Measurements from ENCODE around the gene HTR7. TPM values are rescaled to one million over a fixed set of nuclear protein-coding genes. Genes with fewer than 3 reads are reported as not detected.

HTR7 gene
- total and polyA plus RNA-seq, 9 of the 15 experiments (the other 6 are each of a cell fraction or from before 2014, with no cell fraction given): 0.07 to 0.33 (median 0.18) TPM

DNA sequence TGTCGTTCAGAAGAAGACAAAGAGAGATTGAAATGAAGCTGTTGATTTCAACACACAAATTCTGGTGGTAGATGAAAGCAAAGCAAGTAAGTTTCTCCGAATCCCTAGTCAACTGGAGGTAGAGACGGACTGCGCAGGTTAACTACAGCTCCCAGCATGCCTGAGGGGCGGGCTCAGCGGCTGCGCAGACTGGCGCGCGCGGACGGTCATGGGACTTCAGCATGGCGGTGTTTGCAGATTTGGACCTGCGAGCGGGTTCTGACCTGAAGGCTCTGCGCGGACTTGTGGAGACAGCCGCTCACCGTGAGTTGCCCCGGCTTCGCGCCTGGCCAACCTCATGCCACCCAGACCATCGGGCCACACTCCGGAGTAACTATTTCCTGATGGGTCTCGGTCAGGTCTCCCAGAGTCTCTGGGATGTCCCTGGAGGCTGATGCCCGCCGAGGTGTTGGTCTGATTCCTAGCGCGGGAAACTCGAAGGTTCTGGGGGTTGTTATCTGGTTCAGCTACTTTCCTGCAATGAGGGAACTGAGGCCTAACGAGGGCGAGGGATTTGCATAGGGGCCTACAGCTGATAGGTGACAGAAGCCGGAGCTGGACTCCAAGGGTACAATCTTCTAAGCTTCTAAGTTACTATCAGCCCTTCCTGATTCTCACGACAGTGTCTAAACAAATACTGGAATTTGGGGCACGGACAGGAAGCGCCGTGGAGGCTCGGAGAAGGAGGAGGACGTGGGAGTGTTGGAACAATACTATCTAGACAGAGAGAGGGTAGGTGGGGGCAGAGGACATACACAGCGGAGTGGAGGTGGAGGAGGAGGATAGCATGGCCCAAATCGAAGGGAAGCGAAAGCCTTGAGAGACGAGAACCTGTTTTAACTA is 14.2 kb upstream of the HTR7 start, which contains the start of gene RPP30 (continued):
- TF ChIP-seq MYC (IDR thresholded peaks at IDR 0.05; ENCODE audit: low read depth, low read length) (no peak; the same call in 1 of the 2 replicates), MYC (CRISPR knock-in tag; IDR thresholded peaks at IDR 0.05; ENCODE audit: borderline replicate concordance, low read depth) (no peak), NR2C1 (IDR thresholded peaks at IDR 0.05) (no peak), NR2C1 (tag; IDR thresholded peaks at IDR 0.05) (no peak), GABPA (tag; conservative IDR thresholded peaks at IDR 0.05; ENCODE audit: low read depth) (no peak), ZNF583 (CRISPR knock-in tag; IDR thresholded peaks at IDR 0.05) (no peak), TAF7 (tag; IDR thresholded peaks at IDR 0.05) (peak; percentile 67; the same call in 1 of the 2 replicates), TCF7L2 (IDR thresholded peaks at IDR 0.05; ENCODE audit: low read depth, low read length) (no peak), ZNF384 (IDR thresholded peaks at IDR 0.05; ENCODE audit: low read depth, low read length) (no peak), EGR1 (conservative IDR thresholded peaks at IDR 0.05) (peak; percentile 58; the same call in 1 of the 2 replicates), PRMT5 (CRISPR knock-in tag; IDR thresholded peaks at IDR 0.05) (no peak), HDAC2 (IDR thresholded peaks at IDR 0.05) (no peak), ZNF133 (CRISPR knock-in tag; IDR thresholded peaks at IDR 0.05) (no peak), ZNF239 (CRISPR knock-in tag; IDR thresholded peaks at IDR 0.05) (no peak)
- TF ChIP-seq, protein P1, sequence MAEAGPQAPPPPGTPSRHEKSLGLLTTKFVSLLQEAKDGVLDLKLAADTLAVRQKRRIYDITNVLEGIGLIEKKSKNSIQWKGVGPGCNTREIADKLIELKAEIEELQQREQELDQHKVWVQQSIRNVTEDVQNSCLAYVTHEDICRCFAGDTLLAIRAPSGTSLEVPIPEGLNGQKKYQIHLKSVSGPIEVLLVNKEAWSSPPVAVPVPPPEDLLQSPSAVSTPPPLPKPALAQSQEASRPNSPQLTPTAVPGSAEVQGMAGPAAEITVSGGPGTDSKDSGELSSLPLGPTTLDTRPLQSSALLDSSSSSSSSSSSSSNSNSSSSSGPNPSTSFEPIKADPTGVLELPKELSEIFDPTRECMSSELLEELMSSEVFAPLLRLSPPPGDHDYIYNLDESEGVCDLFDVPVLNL (CRISPR knock-in tag; IDR thresholded peaks at IDR 0.05; ENCODE audit: low read depth): no peak
- TF ChIP-seq, protein P2, sequence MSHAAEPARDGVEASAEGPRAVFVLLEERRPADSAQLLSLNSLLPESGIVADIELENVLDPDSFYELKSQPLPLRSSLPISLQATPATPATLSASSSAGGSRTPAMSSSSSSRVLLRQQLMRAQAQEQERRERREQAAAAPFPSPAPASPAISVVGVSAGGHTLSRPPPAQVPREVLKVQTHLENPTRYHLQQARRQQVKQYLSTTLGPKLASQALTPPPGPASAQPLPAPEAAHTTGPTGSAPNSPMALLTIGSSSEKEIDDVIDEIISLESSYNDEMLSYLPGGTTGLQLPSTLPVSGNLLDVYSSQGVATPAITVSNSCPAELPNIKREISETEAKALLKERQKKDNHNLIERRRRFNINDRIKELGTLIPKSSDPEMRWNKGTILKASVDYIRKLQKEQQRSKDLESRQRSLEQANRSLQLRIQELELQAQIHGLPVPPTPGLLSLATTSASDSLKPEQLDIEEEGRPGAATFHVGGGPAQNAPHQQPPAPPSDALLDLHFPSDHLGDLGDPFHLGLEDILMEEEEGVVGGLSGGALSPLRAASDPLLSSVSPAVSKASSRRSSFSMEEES (CRISPR knock-in tag; IDR thresholded peaks at IDR 0.05): no peak
- TF ChIP-seq, protein P3, sequence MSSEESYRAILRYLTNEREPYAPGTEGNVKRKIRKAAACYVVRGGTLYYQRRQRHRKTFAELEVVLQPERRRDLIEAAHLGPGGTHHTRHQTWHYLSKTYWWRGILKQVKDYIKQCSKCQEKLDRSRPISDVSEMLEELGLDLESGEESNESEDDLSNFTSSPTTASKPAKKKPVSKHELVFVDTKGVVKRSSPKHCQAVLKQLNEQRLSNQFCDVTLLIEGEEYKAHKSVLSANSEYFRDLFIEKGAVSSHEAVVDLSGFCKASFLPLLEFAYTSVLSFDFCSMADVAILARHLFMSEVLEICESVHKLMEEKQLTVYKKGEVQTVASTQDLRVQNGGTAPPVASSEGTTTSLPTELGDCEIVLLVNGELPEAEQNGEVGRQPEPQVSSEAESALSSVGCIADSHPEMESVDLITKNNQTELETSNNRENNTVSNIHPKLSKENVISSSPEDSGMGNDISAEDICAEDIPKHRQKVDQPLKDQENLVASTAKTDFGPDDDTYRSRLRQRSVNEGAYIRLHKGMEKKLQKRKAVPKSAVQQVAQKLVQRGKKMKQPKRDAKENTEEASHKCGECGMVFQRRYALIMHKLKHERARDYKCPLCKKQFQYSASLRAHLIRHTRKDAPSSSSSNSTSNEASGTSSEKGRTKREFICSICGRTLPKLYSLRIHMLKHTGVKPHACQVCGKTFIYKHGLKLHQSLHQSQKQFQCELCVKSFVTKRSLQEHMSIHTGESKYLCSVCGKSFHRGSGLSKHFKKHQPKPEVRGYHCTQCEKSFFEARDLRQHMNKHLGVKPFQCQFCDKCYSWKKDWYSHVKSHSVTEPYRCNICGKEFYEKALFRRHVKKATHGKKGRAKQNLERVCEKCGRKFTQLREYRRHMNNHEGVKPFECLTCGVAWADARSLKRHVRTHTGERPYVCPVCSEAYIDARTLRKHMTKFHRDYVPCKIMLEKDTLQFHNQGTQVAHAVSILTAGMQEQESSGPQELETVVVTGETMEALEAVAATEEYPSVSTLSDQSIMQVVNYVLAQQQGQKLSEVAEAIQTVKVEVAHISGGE (CRISPR knock-in tag; IDR thresholded peaks at IDR 0.05): 0 out of 6 replicates have a peak, but pooled peaks of 1 of the 3 experiments have one; percentile 35

Measured in K562 (cell line).